GM12873 (cell line): Measurements from ENCODE around the gene TLL1.

Source experiments
- TF ChIP-seq, protein P1 (sequence below): IDR thresholded peaks from 2 replicates; pipeline ENCODE4 v1.5.1; 2012; ENCODE audit warnings: low read depth, mild to moderate bottlenecking, moderate library complexity, low read length, control low read depth; ENCODE audit not compliant: insufficient read depth; ENCODE audit errors: missing control alignments

Gene TLL1

DNA sequence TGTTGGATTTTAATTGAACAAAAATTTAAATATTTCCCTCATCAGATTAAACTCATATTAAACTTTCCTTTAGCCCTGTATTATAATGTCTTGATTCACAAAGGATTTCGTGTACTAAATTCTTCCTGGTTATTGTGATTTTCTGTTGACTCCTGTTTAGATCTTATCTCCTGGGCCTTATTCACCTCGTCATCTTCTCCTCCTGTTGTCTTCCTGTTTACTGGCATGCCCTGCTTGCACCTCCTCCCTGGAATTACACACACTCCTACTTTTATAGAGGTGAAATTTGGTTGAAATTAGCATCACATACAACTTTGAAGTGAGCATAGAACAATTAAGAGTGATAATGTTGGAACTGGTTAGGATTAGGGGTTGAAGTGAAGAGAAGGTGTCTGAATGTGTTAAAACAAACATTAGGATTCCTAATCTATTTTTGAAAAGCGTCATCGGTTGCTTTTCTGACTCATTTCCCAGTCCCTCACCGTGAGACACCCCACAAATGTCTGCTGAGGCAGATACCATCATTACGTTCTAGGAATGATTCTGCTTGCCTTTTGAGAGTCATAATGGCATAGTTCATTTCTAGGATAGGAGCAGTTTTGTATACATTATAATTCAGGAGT is 32.5 kb downstream of the TLL1 start:
- TF ChIP-seq, protein P1, sequence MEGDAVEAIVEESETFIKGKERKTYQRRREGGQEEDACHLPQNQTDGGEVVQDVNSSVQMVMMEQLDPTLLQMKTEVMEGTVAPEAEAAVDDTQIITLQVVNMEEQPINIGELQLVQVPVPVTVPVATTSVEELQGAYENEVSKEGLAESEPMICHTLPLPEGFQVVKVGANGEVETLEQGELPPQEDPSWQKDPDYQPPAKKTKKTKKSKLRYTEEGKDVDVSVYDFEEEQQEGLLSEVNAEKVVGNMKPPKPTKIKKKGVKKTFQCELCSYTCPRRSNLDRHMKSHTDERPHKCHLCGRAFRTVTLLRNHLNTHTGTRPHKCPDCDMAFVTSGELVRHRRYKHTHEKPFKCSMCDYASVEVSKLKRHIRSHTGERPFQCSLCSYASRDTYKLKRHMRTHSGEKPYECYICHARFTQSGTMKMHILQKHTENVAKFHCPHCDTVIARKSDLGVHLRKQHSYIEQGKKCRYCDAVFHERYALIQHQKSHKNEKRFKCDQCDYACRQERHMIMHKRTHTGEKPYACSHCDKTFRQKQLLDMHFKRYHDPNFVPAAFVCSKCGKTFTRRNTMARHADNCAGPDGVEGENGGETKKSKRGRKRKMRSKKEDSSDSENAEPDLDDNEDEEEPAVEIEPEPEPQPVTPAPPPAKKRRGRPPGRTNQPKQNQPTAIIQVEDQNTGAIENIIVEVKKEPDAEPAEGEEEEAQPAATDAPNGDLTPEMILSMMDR: no peak

DNA sequence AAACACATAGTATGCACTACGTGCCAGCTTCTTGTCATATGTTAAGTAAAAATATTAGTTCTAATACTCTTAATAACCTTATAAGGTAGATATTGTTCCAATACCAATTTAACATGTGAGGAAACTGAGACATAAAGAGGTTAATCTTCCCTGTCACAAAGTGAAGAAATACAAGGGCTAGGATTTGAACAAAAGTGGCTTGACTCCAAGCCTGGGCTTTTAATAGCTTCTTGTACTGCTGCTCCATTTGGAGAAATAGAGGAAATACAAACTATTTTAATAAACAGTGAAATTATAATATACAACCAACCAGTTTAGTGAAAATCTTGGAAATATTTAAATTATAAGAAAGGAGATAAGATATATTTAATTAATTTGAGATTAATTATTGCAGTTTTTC is 33.2 kb downstream of the TLL1 start:
- TF ChIP-seq, protein P1: no peak

DNA sequence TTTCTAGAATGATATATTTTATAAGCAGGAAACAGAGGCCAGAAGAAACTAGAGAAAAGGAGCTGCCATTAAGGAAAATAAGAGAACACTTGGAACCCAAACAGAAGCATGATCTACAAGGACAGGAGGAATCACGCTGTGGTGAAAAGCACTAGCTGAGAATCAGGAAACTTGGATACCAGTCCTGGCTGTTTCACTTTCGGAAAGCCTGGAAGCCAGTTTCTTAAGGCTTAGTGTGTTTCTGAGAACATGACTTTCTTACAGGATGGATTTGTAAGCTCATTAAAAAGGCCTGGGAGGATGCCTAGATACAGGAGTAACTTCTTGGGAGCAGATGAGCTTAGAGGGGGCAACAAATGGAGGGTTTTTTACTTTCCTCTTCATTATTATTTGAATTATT is 36.9 kb downstream of the TLL1 start:
- TF ChIP-seq, protein P1: no peak

DNA sequence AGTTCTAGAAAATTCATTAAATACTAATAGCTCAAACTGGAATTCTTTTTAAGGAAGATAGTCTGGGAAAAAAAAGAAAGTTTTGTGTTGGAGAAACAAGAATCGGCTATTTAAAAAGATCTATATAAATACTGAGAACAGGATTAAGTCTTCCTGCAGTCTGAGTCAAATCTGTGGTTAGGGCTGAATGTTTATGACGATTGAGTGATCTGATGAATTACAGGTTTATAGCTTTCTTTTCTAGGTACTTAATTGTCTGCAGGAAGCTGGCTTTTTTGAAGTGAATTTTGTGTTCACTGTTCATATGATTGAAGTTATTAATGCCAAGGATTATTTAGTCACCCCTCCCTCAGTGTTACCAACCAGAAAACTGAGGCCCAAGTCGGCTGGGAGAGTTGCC is 42.2 kb downstream of the TLL1 start:
- TF ChIP-seq, protein P1: no peak

DNA sequence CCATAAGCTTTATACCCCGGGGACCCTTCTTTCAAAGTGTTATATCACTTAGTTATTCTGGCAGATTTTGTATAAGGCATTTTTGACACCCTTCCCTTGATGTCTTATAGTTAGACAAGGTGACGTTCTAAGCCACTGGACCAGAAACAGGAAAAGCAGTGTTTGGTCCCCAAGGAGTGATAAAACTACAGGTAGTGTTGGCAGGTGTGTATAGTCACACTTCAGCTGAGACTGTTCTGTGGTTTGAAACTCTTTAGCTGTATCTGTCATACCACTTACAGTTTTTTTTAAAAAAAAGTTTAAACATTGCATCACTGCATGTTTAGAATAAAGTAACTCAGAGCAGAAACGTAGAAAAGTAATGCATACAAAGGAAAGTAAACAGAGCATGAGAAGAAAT is 48.5 kb downstream of the TLL1 start:
- TF ChIP-seq, protein P1: no peak

DNA sequence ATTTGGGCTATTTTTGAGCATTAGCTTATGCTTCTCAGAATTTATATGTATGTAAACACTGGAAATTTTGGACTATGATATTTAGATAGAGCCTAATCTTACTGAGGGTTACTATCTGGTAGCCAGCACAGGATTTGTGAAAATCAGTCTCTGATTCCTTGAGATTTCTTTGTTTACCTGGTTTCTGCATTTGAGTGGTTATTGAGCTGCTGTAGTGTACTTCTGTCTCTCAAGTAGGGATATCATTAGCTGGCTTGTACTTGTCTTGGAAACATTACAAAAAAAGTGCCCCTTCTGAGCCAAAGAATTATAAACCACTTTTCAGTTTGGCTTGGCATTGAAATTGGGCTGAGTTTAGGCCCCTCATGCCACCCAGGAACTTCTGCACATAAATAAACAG is 49.7 kb downstream of the TLL1 start:
- TF ChIP-seq, protein P1: no peak

DNA sequence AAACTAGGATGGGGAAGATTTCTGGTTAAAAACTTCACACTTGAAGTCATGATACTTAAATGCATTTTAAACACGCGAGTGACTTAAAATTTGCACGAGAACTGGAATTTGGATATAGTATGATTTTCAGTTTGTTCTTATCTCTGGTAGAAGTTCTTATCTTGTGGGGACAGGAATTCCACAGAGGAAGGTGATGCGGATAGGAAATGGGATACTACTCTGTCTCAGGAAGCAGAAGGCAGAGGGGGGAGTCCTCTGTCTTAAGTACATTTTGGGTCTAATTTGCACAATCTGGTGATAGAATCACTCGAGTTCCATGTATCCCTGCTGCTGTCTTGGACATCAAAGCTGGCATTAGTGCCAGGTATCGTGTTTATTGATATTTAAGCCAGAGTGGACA is 53.3 kb downstream of the TLL1 start:
- TF ChIP-seq, protein P1: no peak
